DMS79 treated with DMSO at 0.1 percent for 48 hours (cell line): ENCODE data around the gene LPCAT3.
"Not testable (repeated sequence)": the region's sequence is repeated elsewhere in the genome, so short reads cannot be mapped to it uniquely, and the experiment has no call there.

ENCODE experiments used
- DNase-seq: peaks from one replicate; lab custom pipeline; 2025; lab: John Stamatoyannopoulos, UW

LPCAT3 gene

GRCh38 chr12:7035463-7035862 lies 17.2 kb upstream of the LPCAT3 start:
- no peak for DNase-seq

DNA sequence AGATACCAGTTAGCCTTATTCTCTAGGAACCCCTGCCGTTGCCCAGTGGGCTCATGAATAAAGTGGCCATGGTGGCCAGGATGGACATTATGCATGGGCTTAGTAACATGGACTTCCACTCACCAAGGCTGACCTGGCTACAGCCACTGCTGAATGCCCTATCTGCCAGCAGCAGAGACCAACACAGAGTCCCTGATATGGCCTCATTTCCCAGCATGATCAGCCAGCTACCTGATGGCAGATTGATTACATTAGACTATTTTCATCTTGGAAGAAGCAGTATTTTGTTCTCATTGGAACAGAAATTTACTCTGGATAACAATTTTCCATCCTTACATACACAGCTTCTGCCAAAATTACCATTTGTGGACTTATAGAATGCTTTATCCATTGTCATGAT lies 16.2 kb upstream of the LPCAT3 start:
- no peak for DNase-seq

DNA sequence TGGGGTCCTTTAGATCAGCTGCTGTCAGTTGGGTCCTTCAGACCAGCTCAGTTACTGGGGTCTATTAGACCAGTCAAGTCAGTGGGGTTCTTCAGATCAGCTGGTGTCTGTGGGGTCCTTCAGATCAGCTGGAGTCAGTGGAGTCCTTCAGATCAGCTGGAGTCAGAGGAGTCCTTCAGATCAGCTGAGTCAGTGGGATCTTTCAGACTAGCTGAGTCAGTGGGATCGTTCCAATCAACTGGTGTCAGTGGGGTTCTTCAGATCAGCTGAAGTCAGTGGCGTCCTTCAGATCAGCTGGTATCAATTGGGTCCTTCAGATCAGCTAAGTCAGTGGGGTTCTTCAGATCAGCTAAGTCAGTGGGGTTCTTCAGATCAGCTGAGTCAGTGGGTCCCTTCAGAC lies 14.7 kb upstream of the LPCAT3 start:
- DNase-seq: no peak

- no peak for DNase-seq
These were observed 13.0 kb upstream of the LPCAT3 start for GRCh38 chr12:7031306-7031705.

DNA sequence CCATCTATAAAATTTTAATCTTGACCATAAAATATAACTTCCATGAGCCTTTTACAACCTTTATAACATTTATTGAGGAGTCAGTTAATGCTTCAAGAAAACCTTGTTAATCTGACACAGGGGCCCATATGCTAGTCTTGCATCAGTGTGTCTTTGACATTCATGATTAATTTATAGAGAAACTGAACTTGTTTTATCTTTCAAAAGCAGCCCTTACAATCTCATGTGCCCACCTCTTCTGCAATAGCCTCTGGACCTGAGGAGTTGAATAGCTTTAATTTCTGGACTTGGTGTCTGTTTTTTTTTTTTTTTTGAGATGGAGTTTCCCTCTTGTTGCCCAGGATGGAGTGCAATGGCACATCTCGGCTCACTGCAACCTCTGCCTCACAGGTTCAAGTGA lies 8.6 kb upstream of the LPCAT3 start:
- DNase-seq: no peak

GRCh38 chr12:7023114-7023513 lies 4.8 kb upstream of the LPCAT3 start:
- DNase-seq: no peak

GRCh38 chr12:7021956-7022355 lies 3.7 kb upstream of the LPCAT3 start:
- no peak for DNase-seq

GRCh38 chr12:7019043-7019569 lies 830 bp upstream of the LPCAT3 start:
- DNase-seq: peak; percentile 34

DNA sequence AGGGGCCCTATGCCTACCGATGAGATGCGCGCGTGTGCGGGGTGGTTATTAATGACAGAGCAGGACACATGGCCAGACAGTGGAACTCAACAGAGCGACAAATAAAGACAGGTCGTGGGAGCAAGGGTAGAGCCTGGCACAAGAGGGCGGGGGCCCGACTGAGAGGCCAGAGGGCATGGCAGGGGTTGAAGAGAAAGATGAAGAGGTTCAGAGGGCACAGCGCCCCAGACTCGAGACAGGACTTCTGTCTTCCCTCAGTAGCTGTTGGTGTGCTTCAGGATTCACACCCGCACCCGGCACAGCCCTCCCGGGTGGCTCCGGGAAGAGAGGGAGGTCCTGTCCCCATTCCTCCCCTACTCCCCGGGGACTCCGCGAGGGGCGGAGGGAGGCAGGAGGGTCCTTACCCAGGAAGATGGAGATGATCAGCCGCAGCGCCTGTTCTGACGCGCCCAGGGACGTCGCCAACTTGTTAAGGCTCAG lies 366 bp downstream of the LPCAT3 start:
- DNase-seq: peak; percentile 81

GRCh38 chr12:7016958-7017571 lies 1.2 kb downstream of the LPCAT3 start:
- DNase-seq: no peak

- DNase-seq: no peak
These were observed 2.5 kb downstream of the LPCAT3 start for GRCh38 chr12:7015555-7016370.

DNA sequence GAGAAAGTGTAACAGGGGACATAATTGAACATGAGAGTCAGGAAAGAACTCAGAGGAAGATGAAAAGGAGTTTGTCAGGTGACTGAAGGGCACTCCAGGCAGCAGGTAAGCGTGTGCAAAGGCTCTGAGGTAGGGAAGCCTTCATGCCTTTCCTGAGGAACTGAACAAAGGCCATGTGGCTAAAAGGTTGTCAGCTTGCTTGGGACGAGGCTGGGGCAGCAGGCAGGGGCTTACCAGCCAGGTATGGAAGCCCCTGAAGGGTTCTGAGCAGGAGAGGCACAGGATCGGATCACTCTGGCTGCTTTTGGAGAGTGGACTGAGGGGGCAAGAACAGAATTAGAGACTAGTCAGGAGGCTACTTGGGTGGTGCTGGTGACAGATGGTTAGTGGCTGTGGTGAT lies 5.2 kb downstream of the LPCAT3 start:
- no peak for DNase-seq

GRCh38 chr12:7012024-7012607 lies 6.2 kb downstream of the LPCAT3 start:
- no peak for DNase-seq

DNA sequence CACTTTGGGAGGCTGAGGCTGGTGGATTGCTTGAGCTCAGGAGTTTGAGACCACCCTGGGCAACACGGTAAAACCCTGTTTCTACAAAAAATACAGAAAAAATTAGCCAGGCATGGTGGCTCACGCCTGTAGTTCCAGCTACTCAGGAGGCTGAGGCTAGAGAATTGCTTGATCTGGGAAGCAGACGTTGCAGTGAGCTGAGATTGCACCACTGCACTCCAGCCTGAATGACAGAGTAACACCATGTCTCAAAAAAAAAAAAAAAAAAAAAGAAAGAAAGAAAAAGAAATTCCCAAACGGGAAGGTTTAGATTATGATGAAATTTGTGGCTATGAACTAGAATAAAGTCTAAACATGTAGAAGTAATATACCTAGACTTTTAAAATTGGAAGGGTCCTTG lies 6.9 kb downstream of the LPCAT3 start:
- not testable (repeated sequence) for DNase-seq

DNA sequence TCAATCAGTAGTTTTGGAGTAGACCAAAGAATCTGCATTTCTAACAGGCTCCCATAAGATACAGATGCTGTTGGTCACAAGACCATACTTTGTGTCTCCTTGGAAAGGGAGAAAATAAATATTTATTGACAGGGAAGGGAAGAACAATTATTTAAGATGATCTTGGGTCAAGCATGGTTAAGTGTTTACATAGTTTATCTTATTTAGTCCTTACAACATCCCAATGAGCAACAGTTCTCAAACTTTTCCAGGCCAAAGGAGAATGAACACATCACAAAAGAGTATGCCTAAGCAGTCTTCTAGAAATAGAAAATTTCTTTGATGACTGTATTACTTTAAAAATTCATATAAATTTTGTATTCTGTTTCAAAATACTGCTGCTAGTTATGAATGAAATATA lies 8.8 kb downstream of the LPCAT3 start:
- no peak for DNase-seq

- no peak for DNase-seq
These were observed 9.4 kb downstream of the LPCAT3 start for GRCh38 chr12:7008864-7009263.

DNA sequence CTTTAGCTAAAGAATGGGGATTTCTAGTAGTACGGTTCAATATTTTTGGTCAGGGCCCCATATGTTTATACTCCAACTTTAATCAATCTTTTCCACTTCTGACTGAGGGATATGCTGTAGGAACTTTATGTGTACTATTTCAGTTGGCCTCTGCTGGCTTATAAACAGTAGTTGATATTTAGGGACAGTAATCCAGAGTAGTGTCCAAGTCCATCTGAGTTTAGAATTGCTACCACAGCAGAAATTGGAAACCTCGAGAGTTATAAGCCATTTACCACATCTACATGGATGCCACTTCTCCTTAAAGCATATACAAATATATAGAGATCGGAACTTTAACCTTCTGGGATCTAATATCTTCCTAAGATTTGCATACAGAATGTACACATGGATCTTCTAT lies 11.6 kb downstream of the LPCAT3 start:
- no peak for DNase-seq

DNA sequence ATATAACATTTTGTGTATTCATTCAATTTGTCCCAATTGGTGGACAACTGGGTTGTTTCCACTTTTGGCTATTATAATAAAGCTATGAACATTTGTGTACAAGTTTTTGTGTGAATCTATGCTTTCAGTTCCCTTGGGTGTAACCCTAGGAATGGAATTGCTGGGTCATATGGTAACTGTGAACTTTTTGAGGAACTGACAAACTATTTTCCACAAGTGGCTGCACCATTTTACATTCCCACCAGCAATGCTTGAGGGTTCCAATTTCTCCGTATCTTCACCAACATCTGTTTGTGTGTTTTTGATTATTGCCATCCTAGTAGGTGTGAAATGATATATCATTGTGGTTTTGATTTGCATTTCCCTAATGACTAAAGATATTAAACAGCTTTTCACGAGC lies 13.0 kb downstream of the LPCAT3 start:
- no peak for DNase-seq

DNA sequence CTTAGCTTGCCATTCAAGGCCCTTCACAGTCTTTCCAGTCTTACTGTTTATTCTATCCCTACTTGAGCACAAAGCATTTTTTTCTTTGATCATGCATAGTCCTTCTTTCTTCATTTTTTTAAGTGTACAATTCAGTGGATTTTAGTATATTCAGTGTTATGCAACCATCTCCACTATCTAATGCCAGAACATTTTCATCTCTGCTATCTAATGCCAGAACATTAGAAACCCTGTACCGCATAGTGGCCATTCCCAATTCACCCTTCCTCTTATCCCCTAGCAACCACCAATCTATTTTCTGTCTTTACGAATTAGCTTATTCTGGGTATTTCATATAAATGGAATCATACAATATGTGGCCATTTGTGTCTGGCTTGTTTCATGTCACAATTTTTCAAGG lies 13.4 kb downstream of the LPCAT3 start:
- DNase-seq: no peak

- DNase-seq: no peak
These were observed 13.9 kb downstream of the LPCAT3 start for GRCh38 chr12:7004287-7004803.

DNA sequence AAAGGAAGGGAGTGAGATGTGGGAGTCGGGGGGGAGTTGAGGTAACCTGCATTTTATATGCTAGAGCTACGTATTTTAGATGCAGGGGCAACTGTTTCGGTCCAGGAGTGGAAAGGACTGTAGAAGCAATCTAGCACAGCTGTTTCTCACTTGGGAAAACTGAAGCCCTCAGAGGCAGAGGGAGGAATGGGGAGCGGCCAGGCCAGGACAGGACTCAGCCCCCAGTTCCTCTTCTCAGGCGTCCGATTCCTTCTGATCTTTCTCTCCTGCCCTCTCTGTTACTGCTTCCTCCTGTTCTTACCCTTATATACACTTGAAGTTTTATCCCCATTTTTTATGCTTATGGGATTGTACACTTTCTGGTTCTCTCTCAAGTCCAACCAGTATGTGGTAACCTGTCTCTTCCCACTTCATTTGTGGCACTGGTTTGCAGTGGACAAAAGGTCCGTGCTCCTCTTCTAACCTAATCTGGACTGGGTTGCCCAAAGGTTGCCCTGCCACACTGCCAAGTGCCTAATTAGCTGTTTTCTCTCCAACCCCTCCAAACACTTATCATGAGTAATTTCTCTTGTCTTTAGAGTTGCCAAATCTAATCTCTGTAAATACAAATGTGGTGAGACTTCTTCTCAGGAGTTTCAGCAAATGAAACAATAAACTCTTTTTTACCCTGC lies 16.2 kb downstream of the LPCAT3 start:
- DNase-seq: no peak
